HG02943 (cell line): ENCODE results near the gene PHB1.
"Not testable (repeated sequence)": the region's sequence is repeated elsewhere in the genome, so short reads cannot be mapped to it uniquely, and the experiment has no call there.

Experiments used
- ATAC-seq: cut with Tn5 transposase; IDR thresholded peaks from one replicate; pipeline ENCODE4 v1.9.1; 2021; ENCODE audit warnings: mild to moderate bottlenecking, low read depth, moderate library complexity; ENCODE audit not compliant: unreplicated experiment

Gene PHB1

DNA sequence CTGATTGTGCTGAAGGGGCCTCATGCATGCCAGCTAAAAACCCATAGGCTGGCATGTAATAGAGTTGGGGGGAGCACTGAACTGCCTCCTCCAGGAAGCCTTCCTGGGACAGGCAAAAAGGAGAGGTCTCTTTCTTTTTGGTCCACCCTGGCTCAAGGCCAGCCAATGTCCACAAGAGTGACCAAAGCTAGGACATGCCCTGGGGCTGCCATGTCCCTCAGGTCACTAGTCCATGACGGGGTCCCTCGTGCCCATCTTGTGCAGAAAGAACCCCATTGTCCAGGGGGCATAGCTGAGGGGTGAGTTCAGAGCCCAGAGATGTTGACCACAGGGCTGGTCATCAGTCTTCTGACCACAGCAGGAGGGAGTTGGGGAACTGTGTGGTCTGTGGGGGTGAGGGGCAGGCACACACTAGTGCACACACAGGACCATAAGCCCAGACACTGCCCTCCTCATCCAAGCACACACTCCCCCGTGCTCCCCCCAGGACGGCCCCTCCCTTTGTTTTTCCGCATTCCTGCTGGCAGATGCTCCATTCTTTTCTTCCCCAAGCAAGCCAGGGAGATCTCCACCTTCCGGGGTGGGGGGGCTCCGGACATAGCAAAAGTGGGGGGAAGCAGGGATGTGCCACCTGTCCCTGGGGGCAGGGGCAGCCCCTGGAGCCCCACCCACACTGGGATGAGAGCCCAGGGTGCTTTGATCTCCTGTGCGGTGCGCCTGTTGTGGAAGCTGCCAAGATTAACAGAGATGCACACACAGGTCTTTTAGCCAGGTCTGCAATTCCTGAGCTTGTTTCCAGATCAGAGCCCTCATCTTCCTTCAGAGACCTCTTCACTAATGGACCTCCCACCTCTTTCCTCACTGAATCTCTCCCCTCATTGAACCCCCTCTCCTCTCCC, 25.2 kb upstream of the PHB1 start:
- no peak for ATAC-seq

DNA sequence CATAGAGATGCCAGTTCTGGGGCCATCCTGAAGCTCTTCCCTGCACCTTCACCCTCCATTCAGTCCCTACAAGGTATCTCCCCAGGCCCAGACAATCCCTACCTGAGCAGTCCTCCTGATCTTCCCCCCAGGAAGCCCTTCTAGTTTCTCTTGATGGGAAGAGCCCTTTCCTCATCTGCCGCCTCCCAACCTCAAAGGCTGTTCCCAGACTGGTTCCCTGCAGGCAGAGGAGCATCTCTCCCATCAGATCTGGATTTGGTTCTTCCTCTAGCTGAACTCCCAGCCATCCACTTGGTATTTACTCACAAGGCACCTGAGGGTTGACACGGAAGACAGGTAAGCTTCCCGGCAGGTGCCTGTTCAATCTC, 24.6 kb upstream of the PHB1 start:
- ATAC-seq, result no peak

DNA sequence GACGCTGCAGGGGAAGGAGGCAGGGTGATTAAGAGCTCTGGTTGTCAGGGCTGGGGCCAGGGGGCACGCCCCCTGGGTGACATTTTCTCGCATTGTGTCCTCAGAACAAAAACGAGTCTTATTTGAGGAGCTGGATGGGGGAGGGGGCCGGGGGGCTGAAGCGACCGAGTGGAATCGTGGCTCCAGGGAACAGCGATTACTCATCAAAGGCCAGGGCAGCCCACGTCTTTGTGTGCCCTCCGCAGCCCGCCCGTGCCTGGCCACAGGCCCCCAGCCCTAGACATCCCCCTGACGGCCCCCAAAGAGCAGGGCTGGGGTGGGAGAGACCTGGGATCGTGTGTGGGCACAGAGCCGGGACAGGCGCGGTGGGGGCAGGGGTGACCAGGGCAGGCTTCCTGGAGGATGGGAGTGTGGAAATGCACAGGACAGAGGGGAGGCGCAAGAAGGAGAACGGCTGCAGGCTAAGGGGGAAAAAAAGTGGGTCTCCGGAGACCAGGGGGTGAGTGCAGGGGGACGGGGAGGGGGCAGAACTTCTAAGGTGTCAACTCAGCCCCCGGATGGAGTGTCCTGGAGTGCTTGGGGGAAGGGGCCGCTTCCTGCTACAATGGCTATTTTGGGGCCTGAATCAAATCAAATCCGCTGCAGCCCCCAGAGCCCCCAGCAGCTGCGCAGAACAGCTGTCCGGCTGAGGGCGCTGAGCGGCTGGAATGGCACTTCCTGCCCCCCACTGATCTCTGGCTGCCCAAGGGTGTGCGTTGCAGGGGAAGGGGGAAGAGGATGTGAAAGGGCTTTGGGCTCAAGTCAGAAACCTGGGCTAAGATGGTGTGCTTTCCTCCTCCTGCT, 24.0 kb upstream of the PHB1 start:
- no peak for ATAC-seq

DNA sequence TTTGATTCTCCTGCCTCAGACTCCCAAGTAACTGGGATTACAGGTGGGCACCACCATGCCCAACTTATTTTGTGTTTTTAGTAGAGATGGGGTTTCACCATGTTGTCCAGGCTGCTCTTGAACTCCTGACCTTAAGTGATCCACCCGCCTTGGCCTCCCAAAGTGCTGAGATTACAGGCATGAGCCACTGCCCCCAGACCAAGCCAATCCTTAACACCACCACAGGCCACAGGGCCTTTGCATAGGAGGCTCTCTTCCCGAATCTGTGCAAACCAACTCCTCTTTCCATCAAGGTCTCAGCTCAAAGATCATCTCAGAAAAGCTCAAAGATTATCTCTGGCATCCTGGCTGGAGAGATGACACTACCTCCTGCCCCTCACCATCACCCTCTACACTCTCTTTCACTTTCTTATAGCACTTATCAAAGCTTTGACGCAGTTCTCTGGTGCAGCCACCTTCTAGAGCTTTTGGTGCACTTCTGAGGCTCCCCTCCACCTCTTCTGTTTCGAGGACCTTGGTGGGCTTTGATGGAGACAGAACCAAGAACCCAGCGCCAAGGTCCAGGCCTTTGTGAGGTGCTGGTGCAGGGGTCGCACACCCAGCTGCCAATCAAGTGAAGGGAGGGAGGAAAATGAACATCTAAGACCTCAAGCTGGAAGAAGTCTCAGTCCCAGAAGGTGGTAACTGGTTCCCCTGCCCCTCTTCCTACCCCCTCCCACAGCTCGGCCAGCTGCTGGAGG, 23.2 kb upstream of the PHB1 start:
- ATAC-seq, result no peak

DNA sequence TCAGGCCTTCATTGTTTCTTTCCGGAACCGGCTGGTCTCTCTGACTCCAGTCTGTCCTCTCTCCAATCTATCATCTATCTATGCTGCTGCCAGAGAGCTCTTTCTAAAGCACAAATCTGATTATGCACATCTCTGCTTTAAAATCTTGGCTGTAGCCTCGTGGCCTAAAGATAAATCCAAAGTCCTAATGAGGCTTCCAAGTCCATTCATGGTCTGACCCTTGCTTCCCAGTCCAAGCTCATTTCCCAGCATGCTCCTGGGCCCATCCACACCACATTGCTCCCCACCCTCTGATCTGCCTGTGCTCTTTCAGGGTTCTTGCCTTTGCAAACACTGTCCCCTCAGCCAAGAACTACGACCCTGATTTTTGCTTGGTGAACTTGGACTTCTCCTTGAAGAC, 21.5 kb upstream of the PHB1 start:
- ATAC-seq, result no peak

DNA sequence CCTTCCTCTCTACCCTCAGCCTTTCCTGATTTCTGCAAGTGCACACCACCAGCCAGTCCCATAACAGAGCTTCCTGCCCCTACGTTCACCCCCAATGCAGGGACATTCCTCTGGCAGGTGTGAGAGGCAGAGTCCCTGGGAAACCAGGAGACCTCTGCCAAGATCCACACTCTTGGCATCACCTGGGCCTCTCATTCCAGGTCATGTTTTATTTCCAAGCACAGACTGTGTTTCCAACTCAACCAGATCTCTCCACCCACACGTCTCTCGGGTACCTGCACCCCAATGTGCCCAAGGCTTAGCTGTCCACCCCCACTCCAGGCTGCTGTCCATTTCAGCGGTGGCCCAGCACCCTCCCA, 21.0 kb upstream of the PHB1 start:
- ATAC-seq, result no peak

DNA sequence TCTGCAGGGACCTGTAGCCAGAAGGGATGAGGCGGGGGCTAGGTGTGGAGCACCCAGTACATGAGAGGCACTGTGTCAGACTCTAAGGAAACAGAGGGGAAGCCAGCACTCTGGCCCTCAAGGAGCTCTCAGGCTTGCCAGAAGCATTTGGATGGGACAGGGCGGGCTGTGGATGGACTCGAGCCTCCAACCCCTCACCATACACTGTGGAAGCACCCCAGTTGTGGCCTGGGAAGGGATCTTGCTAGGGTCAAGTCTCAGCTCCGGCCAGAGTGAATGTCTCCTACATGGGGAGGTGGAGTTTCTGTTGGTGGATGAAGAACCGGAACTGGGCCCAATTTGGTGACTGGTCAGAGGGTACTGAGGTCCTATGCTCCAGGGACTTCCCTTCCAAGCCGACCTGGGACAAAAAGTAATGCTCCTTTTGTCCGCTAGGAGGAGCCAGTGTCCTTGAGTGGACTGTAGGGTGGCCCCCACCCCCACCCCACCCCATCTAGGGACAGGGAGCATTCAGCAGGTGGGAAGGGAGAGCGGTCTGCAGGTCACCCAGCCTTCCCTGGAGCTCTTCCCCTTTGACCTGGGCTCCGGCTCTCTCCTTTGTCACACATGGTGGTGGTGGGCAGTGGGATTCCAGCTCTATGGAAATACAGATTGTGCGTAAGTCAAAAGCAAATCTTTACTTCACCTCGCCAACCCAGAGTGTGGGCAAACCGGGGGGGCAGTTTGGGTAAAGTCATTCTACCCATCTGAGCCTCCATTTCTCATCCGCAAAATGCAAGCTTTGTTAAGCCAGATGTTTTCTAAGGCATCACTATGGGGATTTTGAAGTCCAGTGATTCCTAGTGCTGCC, 20.4 kb upstream of the PHB1 start:
- ATAC-seq, result no peak

DNA sequence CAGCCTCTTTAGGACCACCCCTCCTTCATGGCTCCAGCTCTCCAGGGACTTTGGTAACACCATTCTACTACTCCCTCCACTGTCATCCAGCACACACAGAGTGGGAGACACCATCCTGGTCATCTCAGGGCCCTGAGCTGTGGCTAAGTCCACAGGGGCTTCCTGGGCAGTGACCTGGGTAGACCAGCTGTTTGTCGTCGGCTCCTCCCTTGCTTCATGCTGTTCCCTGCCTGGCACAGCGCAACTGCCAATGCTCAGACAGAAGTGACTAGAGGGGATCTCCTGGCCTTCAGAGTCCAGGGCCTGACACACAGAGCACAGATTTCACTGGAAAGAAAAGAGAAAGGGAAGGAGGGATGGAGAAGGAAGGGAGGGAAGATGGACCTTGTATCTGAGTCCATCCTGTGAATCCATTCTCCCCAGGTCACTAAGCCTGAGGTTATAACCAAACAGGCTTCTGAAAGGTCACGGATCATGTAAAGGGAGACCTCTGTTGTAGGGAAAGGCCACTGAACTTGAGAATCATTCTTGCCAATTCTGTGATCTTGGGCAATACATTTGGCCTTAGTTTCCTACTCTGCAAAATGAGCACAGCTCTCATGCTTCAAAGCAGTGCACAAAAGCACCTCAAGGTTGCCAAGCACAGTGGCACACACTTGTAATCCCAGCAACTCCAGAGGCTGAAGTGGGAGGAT, 18.5 kb upstream of the PHB1 start:
- ATAC-seq, result no peak

DNA sequence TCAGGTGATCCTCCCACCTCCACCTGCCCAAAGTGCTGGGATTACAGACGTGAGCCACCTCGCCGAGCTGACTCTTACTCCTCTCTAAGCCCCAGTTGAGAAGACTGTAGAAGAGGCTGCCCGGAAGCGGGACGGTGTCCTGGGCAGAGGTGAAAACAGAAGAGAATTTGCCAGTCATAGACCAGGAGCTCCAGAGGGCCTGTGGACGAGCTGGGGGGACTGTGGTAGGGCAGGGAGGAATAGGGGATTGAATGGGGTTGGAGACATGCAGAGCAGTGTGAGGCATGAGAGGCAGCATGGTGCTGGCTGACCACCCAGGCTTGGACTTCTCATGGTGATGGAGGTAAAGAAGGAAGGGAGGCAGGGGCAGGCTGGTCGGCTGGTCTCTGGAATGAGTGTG, 17.1 kb upstream of the PHB1 start:
- ATAC-seq, result no peak

DNA sequence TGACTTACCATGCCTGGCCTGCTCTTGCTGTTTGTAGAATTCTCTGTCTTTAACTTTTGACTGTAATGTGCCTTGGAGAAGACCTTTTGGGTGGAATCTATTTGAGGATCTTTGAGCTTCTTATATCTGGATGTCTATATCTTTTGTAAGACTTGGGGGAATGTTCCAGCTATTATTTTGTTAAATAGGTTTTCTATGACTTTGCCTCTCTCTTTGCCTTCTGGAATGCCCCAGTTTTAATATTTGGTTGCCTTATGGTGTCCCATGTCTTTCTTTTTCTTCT, 10.3 kb upstream of the PHB1 start:
- ATAC-seq, result no peak

DNA sequence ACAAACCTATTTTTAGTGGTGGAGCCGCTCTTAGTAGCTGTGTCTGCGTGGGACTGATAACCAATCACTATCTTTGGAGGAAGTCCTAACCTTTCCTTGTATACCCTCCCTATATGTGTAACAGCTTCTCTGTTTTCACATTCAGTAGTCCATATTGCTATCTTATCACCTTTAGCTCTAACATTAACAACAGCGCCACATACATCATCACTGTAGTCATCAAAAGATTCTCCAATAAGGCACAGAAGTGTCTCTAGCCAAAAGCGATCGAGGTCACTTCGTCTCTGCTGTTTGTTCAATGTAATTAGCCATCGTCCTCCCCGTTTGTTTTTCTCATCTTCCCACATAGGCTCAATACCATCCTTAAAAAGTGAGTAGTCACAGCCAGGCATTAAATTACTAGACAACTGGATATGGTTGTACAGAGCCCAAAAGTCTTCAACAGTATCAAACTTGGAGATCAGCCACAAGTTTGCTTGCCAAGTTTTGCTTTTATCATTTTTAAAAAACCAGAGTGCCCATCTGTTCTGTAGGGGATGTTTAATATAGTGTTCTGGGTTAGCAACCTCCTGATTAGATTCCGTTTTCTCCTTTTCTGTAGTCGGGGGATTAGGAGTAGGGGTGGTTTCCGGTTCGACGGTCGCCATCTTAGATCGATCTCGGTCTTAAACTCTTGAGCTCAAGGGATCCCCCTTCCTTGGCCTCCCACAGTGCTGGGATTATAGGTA, 9.8 kb upstream of the PHB1 start:
- not testable (repeated sequence) for ATAC-seq

DNA sequence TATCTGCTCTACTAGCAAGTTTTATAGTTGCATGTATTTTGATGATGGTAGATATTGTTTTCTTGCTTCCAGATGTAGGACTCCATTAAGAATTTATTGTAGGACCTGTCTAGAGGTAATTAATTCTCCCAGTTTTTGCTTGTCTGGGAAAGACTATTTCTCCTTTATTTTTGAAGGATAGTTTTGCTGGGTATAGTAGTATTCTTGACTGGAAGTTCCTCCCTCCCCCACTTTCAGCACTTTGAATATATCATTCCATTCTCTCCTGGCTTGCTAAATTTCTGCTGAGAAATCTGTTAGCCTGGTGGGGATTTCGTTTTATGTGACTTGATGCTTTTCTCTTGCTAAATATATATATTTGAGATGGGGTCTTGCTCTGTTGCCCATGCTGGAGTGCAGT, 8.0 kb upstream of the PHB1 start:
- ATAC-seq, result no peak

DNA sequence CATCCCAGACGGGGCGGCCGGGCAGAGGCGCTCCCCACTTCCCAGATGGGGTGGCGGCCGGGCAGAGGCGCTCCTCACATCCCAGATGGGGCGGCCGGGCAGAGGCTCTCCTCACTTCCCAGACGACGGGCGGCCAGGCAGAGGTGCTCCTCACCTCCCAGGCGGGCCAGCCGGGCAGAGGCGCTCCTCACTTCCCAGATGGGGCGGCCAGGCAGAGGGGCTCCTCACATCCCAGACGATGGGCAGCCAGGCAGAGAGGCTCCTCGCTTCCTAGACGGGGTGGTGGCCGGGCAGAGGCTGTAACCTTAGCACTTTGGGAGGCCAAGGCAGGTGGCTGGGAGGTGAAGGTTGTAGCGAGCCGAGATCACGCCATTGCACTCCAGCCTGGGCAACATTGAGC, 5.1 kb upstream of the PHB1 start:
- not testable (repeated sequence) for ATAC-seq

DNA sequence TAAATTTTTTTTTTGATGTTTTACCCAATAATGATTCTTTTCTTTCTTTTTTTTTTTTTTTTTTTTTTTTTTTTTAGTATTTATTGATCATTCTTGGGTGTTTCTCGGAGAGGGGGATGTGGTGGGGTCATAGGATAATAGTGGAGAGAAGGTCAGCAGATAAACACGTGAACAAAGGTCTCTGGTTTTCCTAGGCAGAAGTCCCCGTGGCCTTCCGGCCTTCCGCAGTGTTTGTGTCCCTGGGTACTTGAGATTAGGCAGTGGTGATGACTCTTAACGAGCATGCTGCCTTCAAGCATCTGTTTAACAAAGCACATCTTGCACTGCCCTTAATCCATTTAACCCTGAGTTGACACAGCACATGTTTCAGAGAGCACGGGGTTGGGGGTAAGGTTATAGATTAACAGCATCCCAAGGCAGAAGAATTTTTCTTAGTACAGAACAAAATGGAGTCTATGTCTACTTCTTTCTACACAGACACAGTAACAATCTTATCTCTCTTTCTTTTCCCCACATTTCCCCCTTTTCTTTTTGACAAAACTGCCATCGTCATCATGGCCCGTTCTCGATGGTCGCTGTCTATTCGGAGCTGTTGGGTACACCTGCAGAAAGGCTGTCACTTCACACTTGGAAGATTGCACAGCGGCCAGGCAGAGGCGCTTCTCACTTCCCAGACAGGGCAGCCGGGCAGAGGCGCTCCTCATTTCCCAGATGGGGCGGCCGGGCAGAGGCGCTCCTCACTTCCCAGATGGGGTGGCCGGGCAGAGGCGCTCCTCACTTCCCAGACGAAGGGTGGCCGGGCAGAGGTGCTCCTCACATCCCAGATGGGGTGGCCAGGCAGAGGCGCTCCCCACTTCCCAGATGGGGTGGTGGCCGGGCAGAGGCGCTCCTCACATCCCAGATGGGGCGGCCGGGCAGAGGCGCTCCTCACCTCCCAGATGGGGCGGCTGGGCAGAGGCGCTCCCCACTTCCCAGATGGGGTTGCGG, 4.4 kb upstream of the PHB1 start:
- not testable (repeated sequence) for ATAC-seq

DNA sequence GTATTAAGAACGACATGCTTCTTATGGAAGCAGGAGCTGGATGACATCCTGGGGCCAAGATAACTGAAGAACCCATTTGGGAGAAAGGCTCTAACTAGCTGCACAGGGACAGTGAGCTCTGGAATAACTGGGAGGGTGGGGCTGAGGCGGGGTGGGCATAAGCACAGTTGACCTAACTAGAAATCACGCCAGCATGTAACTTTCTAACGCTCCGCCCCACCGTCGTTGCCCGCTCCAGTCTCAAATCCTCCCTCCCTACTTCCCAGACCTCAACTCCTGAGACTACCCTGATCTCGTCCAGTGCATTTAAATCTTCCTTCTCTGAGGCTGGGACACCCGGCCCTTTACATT, 436 bp downstream of the PHB1 start:
- ATAC-seq, result no peak

DNA sequence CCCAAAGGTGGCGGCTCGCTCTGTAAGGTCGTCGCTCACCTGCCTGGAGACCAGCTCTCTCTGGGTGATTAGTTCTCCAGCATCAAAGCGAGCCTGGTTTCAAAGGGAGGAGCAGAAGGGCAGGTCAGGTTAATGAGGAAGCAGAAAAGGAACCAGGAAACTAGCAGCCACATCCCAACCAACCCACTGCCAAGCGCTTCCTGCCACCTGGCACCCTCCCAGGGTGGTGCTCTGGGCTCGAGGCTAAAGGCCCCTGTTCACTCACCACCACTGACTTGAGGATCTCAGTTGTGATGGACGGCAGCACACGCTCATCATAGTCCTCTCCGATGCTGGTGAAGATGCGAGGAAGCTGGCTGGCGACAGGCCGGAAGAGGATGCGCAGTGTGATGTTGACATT, 5.6 kb downstream of the PHB1 start:
- no peak for ATAC-seq

DNA sequence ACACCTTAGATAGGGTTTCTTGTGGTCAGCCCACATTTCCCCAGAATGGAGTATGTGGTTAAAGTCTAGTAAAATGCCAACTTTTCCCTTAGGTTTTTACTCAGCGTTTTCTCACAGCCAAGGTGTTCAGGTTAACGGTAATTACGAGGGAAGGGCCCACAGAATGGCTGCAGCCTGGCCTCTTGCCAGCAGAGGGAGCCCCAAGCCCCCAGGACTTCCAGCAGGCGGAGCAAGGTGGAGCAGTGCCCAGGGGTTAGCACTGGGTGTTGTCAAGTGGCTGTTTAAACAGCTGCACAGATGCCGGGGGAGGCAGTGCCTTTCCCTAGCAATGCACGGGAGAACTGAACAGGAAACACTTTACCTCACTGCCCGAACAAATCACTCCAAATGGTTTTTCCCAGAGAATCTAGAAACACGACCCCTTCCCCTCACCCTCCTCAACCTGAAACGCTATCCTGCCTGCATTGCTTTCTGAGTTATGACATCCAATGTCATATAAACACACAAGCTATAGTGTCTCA, 6.6 kb downstream of the PHB1 start:
- ATAC-seq, result no peak

DNA sequence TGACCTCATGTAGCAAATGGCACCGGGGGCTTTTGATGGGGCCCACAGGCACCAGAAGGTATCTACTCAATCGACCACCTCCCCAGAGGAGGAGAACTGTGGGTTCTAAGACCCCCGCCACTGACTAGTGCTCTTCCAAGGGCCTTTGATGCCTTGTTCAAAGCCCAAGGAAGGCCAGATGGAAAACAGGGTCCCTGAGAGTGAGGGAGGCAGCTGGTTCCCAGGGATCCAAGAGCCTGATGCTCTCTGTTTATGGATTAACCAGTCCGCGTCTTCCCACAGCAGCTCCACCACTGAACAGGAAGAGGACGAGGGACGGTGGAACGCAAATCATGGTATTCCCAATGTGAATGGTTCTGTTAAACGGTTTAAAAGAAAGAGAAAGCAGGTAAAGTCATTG, 7.6 kb downstream of the PHB1 start:
- no peak for ATAC-seq
